Mesenteric fat pad (tissue), 1 donor: ENCODE measurements around the gene RRP1B. TPM values are rescaled to one million over a fixed set of nuclear protein-coding genes. Genes with fewer than 3 reads are reported as not detected.

Experiments used
- DNase-seq: peaks from one replicate; pipeline ENCODE4 v3.0.0-alpha.2; 2020; ENCODE audit warnings: low spot score
- total RNA-seq: library from RNA; stranded (reverse); fragmentation: NEBNext Ultra II Directional; extraction: Animal tissue kit (Norgen Biotek cat#: 25700); gene quantifications from one replicate; pipeline ENCODE4 v1.2.1, GENCODE V29; 2021
- donor health status: DM: yes; HTN: yes; CAD: no.

RRP1B gene
- total RNA-seq, 1 donor from 2014 or later = 24.3 TPM

- DNase-seq = no peak
Observed at GRCh38 chr21:43667191-43667904, 8.0 kb downstream of the RRP1B start.

- DNase-seq = peak; percentile 62
Observed at GRCh38 chr21:43669828-43670605, 10.7 kb downstream of the RRP1B start.

- DNase-seq = no peak
Observed at GRCh38 chr21:43675871-43676270, 16.5 kb downstream of the RRP1B start.

GRCh38 chr21:43676391-43676790 lies 17.0 kb downstream of the RRP1B start:
- DNase-seq = peak; percentile 71

- DNase-seq = no peak
Observed at GRCh38 chr21:43679951-43680350, 20.6 kb downstream of the RRP1B start.

- DNase-seq = peak; percentile 11
Observed at GRCh38 chr21:43680421-43680820, 21.1 kb downstream of the RRP1B start.

- peak; percentile 47 for DNase-seq
Observed at GRCh38 chr21:43681650-43682049, 22.3 kb downstream of the RRP1B start.

GRCh38 chr21:43684424-43684823 lies 25.1 kb downstream of the RRP1B start:
- peak; percentile 16 for DNase-seq

GRCh38 chr21:43686811-43687565 lies 27.6 kb downstream of the RRP1B start:
- DNase-seq = no peak

GRCh38 chr21:43687566-43688399 lies 28.4 kb downstream of the RRP1B start:
- no peak for DNase-seq

GRCh38 chr21:43688906-43689305 lies 29.5 kb downstream of the RRP1B start:
- no peak for DNase-seq

GRCh38 chr21:43689556-43690337 lies 30.4 kb downstream of the RRP1B start:
- no peak for DNase-seq

GRCh38 chr21:43690346-43690745 lies 31.0 kb downstream of the RRP1B start:
- no peak for DNase-seq

- no peak for DNase-seq
Observed at GRCh38 chr21:43691086-43691795, 31.9 kb downstream of the RRP1B start.

- no peak for DNase-seq
Observed at GRCh38 chr21:43691801-43692200, 32.4 kb downstream of the RRP1B start.

GRCh38 chr21:43692949-43693348 lies 33.6 kb downstream of the RRP1B start:
- no peak for DNase-seq

- no peak for DNase-seq
Observed at GRCh38 chr21:43693981-43694380, 34.6 kb downstream of the RRP1B start.

- DNase-seq = no peak
Observed at GRCh38 chr21:43694437-43695079, 35.2 kb downstream of the RRP1B start.

GRCh38 chr21:43696214-43696613 lies 36.9 kb downstream of the RRP1B start:
- no peak for DNase-seq
